ENCODE results near the gene NPIPA5.

GRCh38 chr16:15398618-15399316, 20.7 kb upstream of the NPIPA5 start:
- TF ChIP-seq CTCF (conservative IDR thresholded peaks at IDR 0.05; ENCODE audit: low read depth, low read length): no peak
- TF ChIP-seq EZH2phosphoT487 (IDR thresholded peaks at IDR 0.05; ENCODE audit: borderline replicate concordance, low read length): no peak

All from PC-3 (cell line).